Measurements from ENCODE around the gene MYH10.

MYH10 gene

GRCh38 chr17:8588877-8589554 lies 41.5 kb downstream of the MYH10 start:
- H3K36me3 ChIP-seq (ENCODE audit: control insufficient read depth in 2 of 2, insufficient read depth in 2 of 2, low read length in 2 of 2), result no peaks in the 10 kb centered on the region
- H3K4me3 ChIP-seq (ENCODE audit: low read length in 2 of 2), result no peak overlapping the region
- H3K27ac ChIP-seq (ENCODE audit: low read depth in 2 of 2, low read length in 2 of 2), result no peak overlapping the region
- H3K9ac ChIP-seq (ENCODE audit: low read depth in 1 of 2, low read length in 2 of 2), result no peak overlapping the region
- H3K9me3 ChIP-seq (ENCODE audit: control insufficient read depth in 2 of 2, low read length in 2 of 2), result no peaks in the 10 kb centered on the region
- no peaks in the 10 kb centered on the region for H3K27me3 ChIP-seq (ENCODE audit: control insufficient read depth in 2 of 2, insufficient read depth in 2 of 2, low read length in 2 of 2)
- no peaks in the 10 kb centered on the region for H3K4me1 ChIP-seq (ENCODE audit: control insufficient read depth in 2 of 2, insufficient read depth in 2 of 2, low read length in 2 of 2)

DNA sequence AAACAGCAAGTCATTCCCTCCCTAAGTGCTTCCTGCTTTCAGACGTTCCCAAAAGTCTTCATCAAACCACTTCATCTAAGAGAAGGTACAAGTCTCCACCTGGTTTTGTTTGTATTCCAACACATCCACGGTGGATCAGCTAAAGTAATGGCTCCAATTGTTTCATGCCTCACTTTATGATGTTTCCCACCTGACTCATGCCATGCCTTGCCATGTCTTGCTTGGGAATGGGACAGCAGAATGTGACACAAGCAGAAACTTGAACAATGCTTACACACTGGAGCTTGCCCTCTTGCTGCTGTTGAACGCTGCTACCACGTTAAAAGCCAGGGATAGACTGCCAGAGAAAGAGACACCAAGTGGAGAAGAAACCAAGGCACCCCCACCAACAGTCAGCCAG lies 43.8 kb downstream of the MYH10 start:
- Histone ChIP-seq H3K27me3 (ENCODE audit: control insufficient read depth in 2 of 2, insufficient read depth in 2 of 2, low read length in 2 of 2) (no peaks in the 10 kb centered on the region), H3K9me3 (ENCODE audit: control insufficient read depth in 2 of 2, low read length in 2 of 2) (no peaks in the 10 kb centered on the region), H3K27ac (ENCODE audit: low read depth in 2 of 2, low read length in 2 of 2) (no peak overlapping the region), H3K4me3 (ENCODE audit: low read length in 2 of 2) (no peak overlapping the region), H3K36me3 (ENCODE audit: control insufficient read depth in 2 of 2, insufficient read depth in 2 of 2, low read length in 2 of 2) (no peaks in the 10 kb centered on the region), H3K9ac (ENCODE audit: low read depth in 1 of 2, low read length in 2 of 2) (no peak overlapping the region), H3K4me1 (ENCODE audit: control insufficient read depth in 2 of 2, insufficient read depth in 2 of 2, low read length in 2 of 2) (no peaks in the 10 kb centered on the region)

- Histone ChIP-seq H3K27ac (ENCODE audit: low read depth in 2 of 2, low read length in 2 of 2) (no peak overlapping the region), H3K27me3 (ENCODE audit: control insufficient read depth in 2 of 2, insufficient read depth in 2 of 2, low read length in 2 of 2) (no peaks in the 10 kb centered on the region), H3K36me3 (ENCODE audit: control insufficient read depth in 2 of 2, insufficient read depth in 2 of 2, low read length in 2 of 2) (no peaks in the 10 kb centered on the region), H3K9ac (ENCODE audit: low read depth in 1 of 2, low read length in 2 of 2) (no peak overlapping the region), H3K4me1 (ENCODE audit: control insufficient read depth in 2 of 2, insufficient read depth in 2 of 2, low read length in 2 of 2) (no peaks in the 10 kb centered on the region), H3K4me3 (ENCODE audit: low read length in 2 of 2) (no peak overlapping the region), H3K9me3 (ENCODE audit: control insufficient read depth in 2 of 2, low read length in 2 of 2) (no peaks in the 10 kb centered on the region)
Observed at GRCh38 chr17:8585911-8586310, 44.6 kb downstream of the MYH10 start.

DNA sequence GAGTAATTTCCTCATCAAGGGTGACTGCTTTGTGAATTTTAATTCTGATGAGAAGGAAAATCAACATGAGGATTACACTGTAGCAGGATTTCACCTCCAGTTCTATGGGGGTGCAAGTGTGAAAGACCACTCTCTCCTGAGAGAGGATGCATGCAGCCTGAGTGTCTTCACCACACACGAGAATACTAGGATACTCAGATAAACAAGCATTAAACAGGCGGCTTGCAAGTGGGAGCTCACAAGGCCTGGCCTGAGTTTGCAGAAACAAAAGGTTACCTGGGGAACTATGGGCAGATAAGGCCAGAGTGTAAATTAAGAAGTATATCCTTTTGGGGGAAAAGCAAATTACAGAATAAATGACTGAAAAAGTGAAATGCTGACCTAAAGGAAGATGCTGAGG lies 46.6 kb downstream of the MYH10 start:
- H3K4me1 ChIP-seq (ENCODE audit: control insufficient read depth in 2 of 2, insufficient read depth in 2 of 2, low read length in 2 of 2), result no peaks in the 10 kb centered on the region
- H3K4me3 ChIP-seq (ENCODE audit: low read length in 2 of 2), result no peak overlapping the region
- H3K27me3 ChIP-seq (ENCODE audit: control insufficient read depth in 2 of 2, insufficient read depth in 2 of 2, low read length in 2 of 2), result no peaks in the 10 kb centered on the region
- H3K9me3 ChIP-seq (ENCODE audit: control insufficient read depth in 2 of 2, low read length in 2 of 2), result no peaks in the 10 kb centered on the region
- H3K27ac ChIP-seq (ENCODE audit: low read depth in 2 of 2, low read length in 2 of 2), result no peak overlapping the region
- H3K36me3 ChIP-seq (ENCODE audit: control insufficient read depth in 2 of 2, insufficient read depth in 2 of 2, low read length in 2 of 2), result no peaks in the 10 kb centered on the region
- no peak overlapping the region for H3K9ac ChIP-seq (ENCODE audit: low read depth in 1 of 2, low read length in 2 of 2)

DNA sequence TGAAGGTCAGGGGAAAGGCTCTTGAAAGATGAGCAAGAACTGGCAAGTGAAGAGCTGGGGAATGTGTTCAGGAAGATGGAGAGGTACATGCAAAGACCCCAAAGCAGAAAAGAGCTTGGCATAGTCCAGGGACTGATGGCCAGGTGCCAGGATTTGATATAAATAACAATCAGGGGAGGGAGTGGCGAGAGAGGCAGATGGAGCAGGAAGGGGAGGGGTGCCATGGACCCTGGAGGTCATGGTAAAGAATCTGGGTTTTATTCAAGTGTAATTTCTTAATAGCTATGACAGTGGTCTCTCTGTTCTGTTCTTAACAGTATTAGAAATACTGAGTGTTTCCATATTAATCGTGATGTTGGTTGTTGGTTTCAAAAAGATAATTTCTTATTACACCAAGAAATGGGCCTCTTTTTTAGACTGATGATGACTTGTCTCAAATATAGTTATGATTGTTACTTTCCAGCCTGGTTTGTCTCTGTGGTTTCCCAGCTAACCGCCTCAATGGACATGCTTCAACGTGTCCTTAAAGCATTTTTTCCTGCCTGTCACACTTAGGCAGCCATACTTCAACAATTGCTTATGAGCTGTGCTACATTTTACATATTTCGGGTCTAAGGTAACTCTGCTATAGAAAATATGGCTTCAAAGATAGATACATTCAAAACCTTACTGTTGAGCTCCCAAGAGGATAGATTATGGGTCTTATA lies 49.4 kb downstream of the MYH10 start:
- H3K9ac ChIP-seq (ENCODE audit: low read depth in 1 of 2, low read length in 2 of 2), result no peak overlapping the region
- H3K4me3 ChIP-seq (ENCODE audit: low read length in 2 of 2), result no peak overlapping the region
- no peaks in the 10 kb centered on the region for H3K9me3 ChIP-seq (ENCODE audit: control insufficient read depth in 2 of 2, low read length in 2 of 2)
- no peak overlapping the region for H3K27ac ChIP-seq (ENCODE audit: low read depth in 2 of 2, low read length in 2 of 2)
- H3K4me1 ChIP-seq (ENCODE audit: control insufficient read depth in 2 of 2, insufficient read depth in 2 of 2, low read length in 2 of 2), result no peaks in the 10 kb centered on the region
- no peaks in the 10 kb centered on the region for H3K27me3 ChIP-seq (ENCODE audit: control insufficient read depth in 2 of 2, insufficient read depth in 2 of 2, low read length in 2 of 2)
- no peaks in the 10 kb centered on the region for H3K36me3 ChIP-seq (ENCODE audit: control insufficient read depth in 2 of 2, insufficient read depth in 2 of 2, low read length in 2 of 2)

- Histone ChIP-seq H3K9ac (ENCODE audit: low read depth in 1 of 2, low read length in 2 of 2) (no peak overlapping the region), H3K27me3 (ENCODE audit: control insufficient read depth in 2 of 2, insufficient read depth in 2 of 2, low read length in 2 of 2) (no peaks in the 10 kb centered on the region), H3K9me3 (ENCODE audit: control insufficient read depth in 2 of 2, low read length in 2 of 2) (no peaks in the 10 kb centered on the region), H3K4me1 (ENCODE audit: control insufficient read depth in 2 of 2, insufficient read depth in 2 of 2, low read length in 2 of 2) (no peaks in the 10 kb centered on the region), H3K36me3 (ENCODE audit: control insufficient read depth in 2 of 2, insufficient read depth in 2 of 2, low read length in 2 of 2) (no peaks in the 10 kb centered on the region), H3K27ac (ENCODE audit: low read depth in 2 of 2, low read length in 2 of 2) (no peak overlapping the region), H3K4me3 (ENCODE audit: low read length in 2 of 2) (no peak overlapping the region)
Observed at GRCh38 chr17:8577868-8578267, 52.7 kb downstream of the MYH10 start.

- H3K27ac ChIP-seq (ENCODE audit: low read depth in 2 of 2, low read length in 2 of 2), result no peak overlapping the region
- no peaks in the 10 kb centered on the region for H3K9me3 ChIP-seq (ENCODE audit: control insufficient read depth in 2 of 2, low read length in 2 of 2)
- no peak overlapping the region for H3K9ac ChIP-seq (ENCODE audit: low read depth in 1 of 2, low read length in 2 of 2)
- H3K4me1 ChIP-seq (ENCODE audit: control insufficient read depth in 2 of 2, insufficient read depth in 2 of 2, low read length in 2 of 2), result no peaks in the 10 kb centered on the region
- H3K36me3 ChIP-seq (ENCODE audit: control insufficient read depth in 2 of 2, insufficient read depth in 2 of 2, low read length in 2 of 2), result no peaks in the 10 kb centered on the region
- H3K4me3 ChIP-seq (ENCODE audit: low read length in 2 of 2), result no peak overlapping the region
- no peaks in the 10 kb centered on the region for H3K27me3 ChIP-seq (ENCODE audit: control insufficient read depth in 2 of 2, insufficient read depth in 2 of 2, low read length in 2 of 2)
Observed at GRCh38 chr17:8576559-8577294, 53.8 kb downstream of the MYH10 start.

DNA sequence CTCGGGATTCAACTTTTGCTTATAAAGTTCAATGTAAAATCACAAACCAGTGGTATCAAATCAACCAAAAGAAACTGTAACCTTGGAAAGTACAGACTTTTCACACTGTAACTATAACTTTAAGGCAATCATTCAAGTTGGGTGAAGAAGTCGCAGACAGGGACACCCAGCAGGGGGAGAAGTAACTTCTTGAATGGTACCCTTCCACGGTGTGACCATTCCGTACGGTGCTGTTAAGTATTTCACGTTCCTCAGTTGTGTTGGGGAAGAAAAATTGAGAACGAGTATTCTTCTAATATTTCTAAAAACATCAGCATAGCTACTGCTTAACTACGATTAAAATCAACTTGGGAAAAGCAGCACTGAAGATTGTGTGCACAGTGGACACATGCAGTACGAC lies 55.8 kb downstream of the MYH10 start:
- no peak overlapping the region for H3K27ac ChIP-seq (ENCODE audit: low read depth in 2 of 2, low read length in 2 of 2)
- H3K27me3 ChIP-seq (ENCODE audit: control insufficient read depth in 2 of 2, insufficient read depth in 2 of 2, low read length in 2 of 2), result no peaks in the 10 kb centered on the region
- H3K36me3 ChIP-seq (ENCODE audit: control insufficient read depth in 2 of 2, insufficient read depth in 2 of 2, low read length in 2 of 2), result no peaks in the 10 kb centered on the region
- H3K9me3 ChIP-seq (ENCODE audit: control insufficient read depth in 2 of 2, low read length in 2 of 2), result no peaks in the 10 kb centered on the region
- no peak overlapping the region for H3K9ac ChIP-seq (ENCODE audit: low read depth in 1 of 2, low read length in 2 of 2)
- H3K4me3 ChIP-seq (ENCODE audit: low read length in 2 of 2), result no peak overlapping the region
- H3K4me1 ChIP-seq (ENCODE audit: control insufficient read depth in 2 of 2, insufficient read depth in 2 of 2, low read length in 2 of 2), result no peaks in the 10 kb centered on the region

GRCh38 chr17:8572764-8573163 lies 57.8 kb downstream of the MYH10 start:
- Histone ChIP-seq H3K4me1 (ENCODE audit: control insufficient read depth in 2 of 2, insufficient read depth in 2 of 2, low read length in 2 of 2) (no peaks in the 10 kb centered on the region), H3K9ac (ENCODE audit: low read depth in 1 of 2, low read length in 2 of 2) (no peak overlapping the region), H3K9me3 (ENCODE audit: control insufficient read depth in 2 of 2, low read length in 2 of 2) (no peaks in the 10 kb centered on the region), H3K4me3 (ENCODE audit: low read length in 2 of 2) (no peak overlapping the region), H3K27me3 (ENCODE audit: control insufficient read depth in 2 of 2, insufficient read depth in 2 of 2, low read length in 2 of 2) (no peaks in the 10 kb centered on the region), H3K27ac (ENCODE audit: low read depth in 2 of 2, low read length in 2 of 2) (no peak overlapping the region), H3K36me3 (ENCODE audit: control insufficient read depth in 2 of 2, insufficient read depth in 2 of 2, low read length in 2 of 2) (no peaks in the 10 kb centered on the region)

- no peak overlapping the region for H3K27ac ChIP-seq (ENCODE audit: low read depth in 2 of 2, low read length in 2 of 2)
Observed at GRCh38 chr17:8563981-8564602, 66.4 kb downstream of the MYH10 start.

More at GRCh38 chr17:8563981-8564602, 66.4 kb downstream of the MYH10 start:
- Histone ChIP-seq H3K4me3 (ENCODE audit: low read length in 2 of 2) (no peak overlapping the region), H3K27me3 (ENCODE audit: control insufficient read depth in 2 of 2, insufficient read depth in 2 of 2, low read length in 2 of 2) (no peaks in the 10 kb centered on the region), H3K9ac (ENCODE audit: low read depth in 1 of 2, low read length in 2 of 2) (no peak overlapping the region), H3K9me3 (ENCODE audit: control insufficient read depth in 2 of 2, low read length in 2 of 2) (no peaks in the 10 kb centered on the region), H3K4me1 (ENCODE audit: control insufficient read depth in 2 of 2, insufficient read depth in 2 of 2, low read length in 2 of 2) (no peaks in the 10 kb centered on the region), H3K36me3 (ENCODE audit: control insufficient read depth in 2 of 2, insufficient read depth in 2 of 2, low read length in 2 of 2) (no peaks in the 10 kb centered on the region)

All from mucosa of rectum (tissue), 2 donors.